Naive thymus-derived CD8-positive, alpha-beta T cell (primary cell): ENCODE measurements around the gene CHRDL1. TPM values are rescaled to one million over a fixed set of nuclear protein-coding genes. Genes with fewer than 3 reads are reported as not detected.

ENCODE experiments used
- ATAC-seq, 2 donors: fragments of 150-1000 bp; cut with Tn5 transposase in 1 of 2; sonication (Bioruptor Pico), chemical (Tn5 transposase) in 1 of 2; 1 replicate in 1 of 2; 2 replicates in 1 of 2; pipeline ENCODE4 v1.10.0; 2021; ENCODE audit warnings: mild to moderate bottlenecking in 2 of 2, moderate library complexity in 2 of 2
- POLR2A ChIA-PET: fragments of 350-600 bp; sonication (Branson Sonifier 250); formaldehyde crosslinking; loops from one replicate; lab custom pipeline; 2021; ENCODE audit warnings: antibody characterized with exemption; lab: Charles Lee
- DNase-seq, 10 donors: peaks; one replicate each; pipeline versions ENCODE4 v3.0.0 to v3.0.0-alpha.2; 2020 to 2022
- H3K27ac Mint-ChIP-seq, 10 donors: one replicate each; pipeline ENCODE4 v1.8.0; 2020 to 2022; ENCODE audit warnings: mild to moderate bottlenecking in 10 of 10, mixed read lengths in 10 of 10, moderate library complexity in 4 of 10, inconsistent platforms in 1 of 10
- H3K27me3 Mint-ChIP-seq, 5 donors: one replicate each; pipeline ENCODE4 v1.8.0; 2021 to 2022; ENCODE audit warnings: mixed read lengths in 5 of 5
- H3K36me3 Mint-ChIP-seq, 3 donors: one replicate each; pipeline ENCODE4 v1.8.0; 2020 to 2022; ENCODE audit warnings: mixed read lengths in 3 of 3, mild to moderate bottlenecking in 2 of 3, inconsistent platforms in 1 of 3
- H3K4me1 Mint-ChIP-seq, 4 donors: one replicate each; pipeline ENCODE4 v1.8.0; 2021 to 2022; ENCODE audit warnings: mixed read lengths in 4 of 4
- H3K4me3 Mint-ChIP-seq, 10 donors: one replicate each; pipeline ENCODE4 v1.8.0; 2020 to 2022; ENCODE audit warnings: mild to moderate bottlenecking in 10 of 10, mixed read lengths in 10 of 10, moderate library complexity in 6 of 10, inconsistent platforms in 1 of 10
- H3K9me3 Mint-ChIP-seq, 9 donors: one replicate each; pipeline ENCODE4 v1.8.0; 2020 to 2022; ENCODE audit warnings: mixed read lengths in 9 of 9, mild to moderate bottlenecking in 3 of 9, inconsistent platforms in 1 of 9, moderate library complexity in 1 of 9
- polyA plus RNA-seq, 3 donors: library from polyadenylated mRNA; unstranded; fragments of 300-500 nt; fragmentation: Illumina TruSeq; gene quantifications; one replicate each; pipeline ENCODE4 v1.2.3, GENCODE V29; 2021
- total RNA-seq, 8 experiments: library from RNA in 2 of 8; stranded (reverse) in 2 of 8; gene quantifications; one replicate each; pipeline ENCODE4 v1.2.3 and lab custom pipeline; 2021 to 2026

CHRDL1 gene
- total and polyA plus RNA-seq, 5 experiments from 2014 or later = not detected

GRCh38 chrX:110734271-110734670 lies 61.3 kb downstream of the CHRDL1 start:
- Mint-ChIP-seq H3K36me3 (no peaks in the 10 kb centered on the region), H3K27me3 (peaks cover 0 to 5% (median 0%) of the 10 kb centered on the region in 5 donors), H3K9me3 (no peaks in the 10 kb centered on the region), H3K4me3 (no peak overlapping the region), H3K27ac (no peak overlapping the region), H3K4me1 (no peaks in the 10 kb centered on the region)
- ATAC-seq (no peak), DNase-seq (no peak)
- POLR2A ChIA-PET = no interaction called here

DNA sequence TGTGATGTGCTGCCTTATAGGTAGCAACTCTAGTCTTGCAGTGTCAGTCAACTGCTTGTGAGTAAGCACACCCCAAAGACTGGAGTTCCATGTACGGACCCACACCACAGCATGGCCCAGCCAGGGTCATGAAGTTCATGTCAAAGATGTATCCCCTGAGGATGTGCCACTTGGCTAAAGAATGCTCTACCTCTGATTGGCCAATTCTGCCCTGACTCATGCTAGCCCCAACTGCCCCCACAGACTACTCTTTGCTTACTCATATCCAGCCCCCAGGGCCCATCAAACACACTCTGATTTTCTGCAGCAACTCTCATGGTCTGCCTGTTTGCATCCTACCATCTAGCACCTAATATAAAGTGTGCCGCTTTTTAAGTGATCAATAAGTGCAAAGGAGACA lies 62.5 kb downstream of the CHRDL1 start:
- no peaks in the 10 kb centered on the region for H3K36me3 Mint-ChIP-seq
- no peaks in the 10 kb centered on the region for H3K9me3 Mint-ChIP-seq
- DNase-seq = no peak
- H3K4me1 Mint-ChIP-seq = no peaks in the 10 kb centered on the region
- peaks cover 0 to 5% (median 0%) of the 10 kb centered on the region in 5 donors for H3K27me3 Mint-ChIP-seq
- POLR2A ChIA-PET = no interaction called here
- no peak for ATAC-seq
- no peak overlapping the region for H3K27ac Mint-ChIP-seq
- no peak overlapping the region for H3K4me3 Mint-ChIP-seq

GRCh38 chrX:110732266-110732665 lies 63.4 kb downstream of the CHRDL1 start:
- no peaks in the 10 kb centered on the region for H3K4me1 Mint-ChIP-seq
- POLR2A ChIA-PET = no interaction called here
- DNase-seq = no peak
- no peaks in the 10 kb centered on the region for H3K36me3 Mint-ChIP-seq
- H3K27ac Mint-ChIP-seq = no peak overlapping the region
- H3K4me3 Mint-ChIP-seq = no peak overlapping the region
- no peaks in the 10 kb centered on the region for H3K9me3 Mint-ChIP-seq
- no peak for ATAC-seq
- H3K27me3 Mint-ChIP-seq = peaks cover 0 to 5% (median 0%) of the 10 kb centered on the region in 5 donors

DNA sequence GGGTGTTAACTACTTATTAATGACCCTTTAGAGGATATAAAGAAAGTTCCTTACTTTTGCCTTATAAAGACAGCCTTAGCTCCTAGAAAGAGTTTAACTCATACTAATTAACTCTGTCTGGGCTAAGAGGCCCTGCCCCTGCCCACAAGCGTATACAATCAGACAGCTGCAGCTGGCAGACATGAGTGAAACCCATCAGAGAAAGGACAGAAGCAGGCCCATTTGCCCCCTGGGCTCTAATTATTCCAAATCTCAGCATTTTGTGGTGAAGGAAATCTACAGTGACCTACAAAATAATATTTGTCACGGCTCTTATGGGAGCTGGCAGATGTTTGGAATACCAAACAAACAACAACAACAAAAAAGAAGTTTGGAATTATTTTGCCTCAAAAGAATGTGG lies 71.8 kb downstream of the CHRDL1 start:
- H3K27ac Mint-ChIP-seq = no peak overlapping the region
- POLR2A ChIA-PET = no interaction called here
- H3K9me3 Mint-ChIP-seq = no peaks in the 10 kb centered on the region
- H3K36me3 Mint-ChIP-seq = no peaks in the 10 kb centered on the region
- no peak for ATAC-seq
- no peak for DNase-seq
- no peak overlapping the region for H3K4me3 Mint-ChIP-seq
- no peaks in the 10 kb centered on the region for H3K27me3 Mint-ChIP-seq
- no peaks in the 10 kb centered on the region for H3K4me1 Mint-ChIP-seq

GRCh38 chrX:110722135-110722534 lies 73.5 kb downstream of the CHRDL1 start:
- ATAC-seq (no peak), DNase-seq (no peak)
- no peaks in the 10 kb centered on the region for H3K27me3 Mint-ChIP-seq
- H3K27ac Mint-ChIP-seq = no peak overlapping the region
- no peak overlapping the region for H3K4me3 Mint-ChIP-seq
- H3K4me1 Mint-ChIP-seq = no peaks in the 10 kb centered on the region
- POLR2A ChIA-PET = no interaction called here
- no peaks in the 10 kb centered on the region for H3K36me3 Mint-ChIP-seq
- H3K9me3 Mint-ChIP-seq = no peaks in the 10 kb centered on the region

DNA sequence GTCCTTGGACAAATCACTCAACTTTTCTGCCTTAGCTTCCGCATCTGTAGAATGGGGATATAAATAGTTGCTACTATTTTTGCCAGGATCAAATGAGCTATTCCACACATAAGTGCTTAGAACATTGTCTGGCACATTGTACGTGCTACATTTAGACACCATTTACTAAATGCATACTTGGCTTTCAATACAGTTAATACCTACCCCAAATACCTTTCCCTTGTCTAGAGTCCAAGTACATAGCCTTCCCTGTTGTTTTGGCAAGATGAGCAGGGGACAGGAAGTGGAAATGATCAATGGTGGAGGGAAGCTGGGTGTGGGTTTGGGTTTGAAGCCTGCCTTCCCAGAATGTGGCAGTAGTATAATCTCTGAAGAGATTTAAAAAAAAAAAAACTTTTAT lies 82.0 kb downstream of the CHRDL1 start:
- H3K4me3 Mint-ChIP-seq = no peak overlapping the region
- no peaks in the 10 kb centered on the region for H3K27me3 Mint-ChIP-seq
- no peak for DNase-seq
- H3K36me3 Mint-ChIP-seq = no peaks in the 10 kb centered on the region
- H3K9me3 Mint-ChIP-seq = peaks cover 0 to 2% (median 0%) of the 10 kb centered on the region in 9 donors
- H3K27ac Mint-ChIP-seq = no peak overlapping the region
- no peak for ATAC-seq
- no peaks in the 10 kb centered on the region for H3K4me1 Mint-ChIP-seq
- POLR2A ChIA-PET = no interaction called here

DNA sequence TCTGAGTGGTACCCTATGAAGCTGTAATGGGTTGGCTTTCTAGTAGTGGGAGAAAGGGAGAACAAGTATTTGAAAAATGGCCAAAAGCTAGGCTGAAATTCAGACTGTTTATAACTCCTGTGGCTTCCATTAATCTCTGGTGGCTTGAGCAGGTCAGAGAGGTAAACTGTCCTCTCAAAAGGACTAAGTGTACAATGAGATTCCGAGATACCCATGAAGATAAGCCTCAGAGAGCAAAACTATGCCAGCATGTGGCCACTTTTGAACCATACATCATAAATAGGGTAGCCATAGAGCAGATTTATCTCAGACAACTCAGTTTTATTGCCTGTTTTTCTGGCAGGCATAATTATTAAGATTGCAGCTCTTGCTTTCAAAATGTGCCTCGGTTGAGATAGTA lies 89.2 kb downstream of the CHRDL1 start:
- no peaks in the 10 kb centered on the region for H3K36me3 Mint-ChIP-seq

GRCh38 chrX:110703641-110704040 lies 92.0 kb downstream of the CHRDL1 start:
- no peak overlapping the region for H3K4me3 Mint-ChIP-seq
- ATAC-seq = no peak
- H3K4me1 Mint-ChIP-seq = no peaks in the 10 kb centered on the region
- H3K27ac Mint-ChIP-seq = no peak overlapping the region
- H3K9me3 Mint-ChIP-seq = peaks cover 0 to 4% (median 0%) of the 10 kb centered on the region in 9 donors
- peaks cover 0 to 10% (median 4%) of the 10 kb centered on the region in 5 donors for H3K27me3 Mint-ChIP-seq
- POLR2A ChIA-PET = no interaction called here
- H3K36me3 Mint-ChIP-seq = no peaks in the 10 kb centered on the region
- DNase-seq = no peak

More for the DNA sequence above, 89.2 kb downstream of the CHRDL1 start:
- POLR2A ChIA-PET = no interaction called here
- DNase-seq (no peak), ATAC-seq (no peak)
- Mint-ChIP-seq H3K4me1 (no peaks in the 10 kb centered on the region), H3K4me3 (no peak overlapping the region), H3K27ac (no peak overlapping the region), H3K9me3 (peaks cover 0 to 4% (median 0%) of the 10 kb centered on the region in 9 donors), H3K27me3 (peaks cover 0 to 10% (median 4%) of the 10 kb centered on the region in 5 donors)

- Mint-ChIP-seq H3K36me3 (no peaks in the 10 kb centered on the region), H3K27ac (no peak overlapping the region), H3K4me3 (no peak overlapping the region), H3K27me3 (peaks cover 0 to 2% (median 0%) of the 10 kb centered on the region in 5 donors), H3K4me1 (peaks cover 2 to 6% (median 3%) of the 10 kb centered on the region in 4 donors), H3K9me3 (peaks cover 0 to 2% (median 0%) of the 10 kb centered on the region in 9 donors)
- ATAC-seq (no peak), DNase-seq (no peak)
- POLR2A ChIA-PET = no interaction called here
Measured at GRCh38 chrX:110699109-110699508, 96.5 kb downstream of the CHRDL1 start.

GRCh38 chrX:110698696-110699095 lies 96.9 kb downstream of the CHRDL1 start:
- Mint-ChIP-seq H3K9me3 (peaks cover 0 to 2% (median 0%) of the 10 kb centered on the region in 9 donors), H3K4me1 (peaks cover 2 to 6% (median 3%) of the 10 kb centered on the region in 4 donors), H3K36me3 (no peaks in the 10 kb centered on the region), H3K4me3 (no peak overlapping the region), H3K27me3 (no peaks in the 10 kb centered on the region), H3K27ac (no peak overlapping the region)
- no peak for ATAC-seq
- DNase-seq = no peak
- POLR2A ChIA-PET = no interaction called here

- no peak overlapping the region for H3K27ac Mint-ChIP-seq
- H3K9me3 Mint-ChIP-seq = peaks cover 0 to 2% (median 0%) of the 10 kb centered on the region in 9 donors
- ATAC-seq (no peak), DNase-seq (no peak)
- no peaks in the 10 kb centered on the region for H3K27me3 Mint-ChIP-seq
- POLR2A ChIA-PET = no interaction called here
- no peak overlapping the region for H3K4me3 Mint-ChIP-seq
- no peaks in the 10 kb centered on the region for H3K36me3 Mint-ChIP-seq
- peaks cover 2 to 5% (median 2%) of the 10 kb centered on the region in 4 donors for H3K4me1 Mint-ChIP-seq
Measured at GRCh38 chrX:110692866-110693265, 102.8 kb downstream of the CHRDL1 start.

DNA sequence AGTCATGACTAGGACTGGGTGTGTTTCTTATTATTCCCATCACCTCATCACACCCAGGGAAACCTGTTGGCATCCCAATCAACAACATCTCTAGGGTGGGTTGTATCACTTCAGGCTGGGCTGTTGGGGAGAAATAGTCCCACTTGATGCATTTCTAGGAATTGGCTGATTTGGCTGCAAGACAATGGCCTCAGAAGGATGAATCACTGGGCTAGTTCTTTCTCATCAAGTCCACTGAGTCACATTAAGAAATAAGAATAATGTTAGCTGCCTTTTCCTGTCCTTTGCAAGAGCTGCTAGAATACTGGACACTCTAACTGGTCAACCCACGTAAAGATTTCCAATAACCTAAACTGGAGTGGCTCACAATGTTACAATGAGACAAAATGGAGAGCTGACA lies 104.2 kb downstream of the CHRDL1 start:
- peaks cover 0 to 2% (median 0%) of the 10 kb centered on the region in 9 donors for H3K9me3 Mint-ChIP-seq
- no peak overlapping the region for H3K27ac Mint-ChIP-seq
- no peak for DNase-seq
- no peak overlapping the region for H3K4me3 Mint-ChIP-seq
- H3K36me3 Mint-ChIP-seq = no peaks in the 10 kb centered on the region
- H3K4me1 Mint-ChIP-seq = no peaks in the 10 kb centered on the region
- no peak for ATAC-seq
- no peaks in the 10 kb centered on the region for H3K27me3 Mint-ChIP-seq
- POLR2A ChIA-PET = no interaction called here

GRCh38 chrX:110684653-110685052 lies 111.0 kb downstream of the CHRDL1 start:
- POLR2A ChIA-PET = no interaction called here
- Mint-ChIP-seq H3K9me3 (no peaks in the 10 kb centered on the region), H3K4me1 (no peaks in the 10 kb centered on the region), H3K27ac (no peak overlapping the region), H3K4me3 (no peak overlapping the region), H3K36me3 (no peaks in the 10 kb centered on the region), H3K27me3 (no peaks in the 10 kb centered on the region)
- ATAC-seq = no peak
- no peak for DNase-seq

DNA sequence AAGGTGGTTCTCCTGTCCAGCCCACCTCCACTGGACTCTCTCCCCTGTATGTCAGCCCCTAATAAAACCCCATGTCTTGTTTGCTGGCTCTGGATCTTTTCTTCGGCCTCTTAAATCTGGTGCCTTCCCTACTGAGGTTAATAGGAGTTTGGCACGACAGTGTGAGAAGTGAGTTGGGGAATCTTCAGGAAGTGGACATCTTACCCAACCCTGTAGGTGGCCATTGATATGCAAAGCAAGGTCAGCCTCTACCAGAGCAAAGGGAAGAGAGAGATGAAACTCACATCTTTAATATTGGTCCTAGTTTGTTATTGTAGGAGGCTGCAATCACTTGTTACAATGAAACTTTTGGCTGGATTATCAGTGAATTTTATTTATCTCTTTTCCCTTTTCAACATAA lies 111.7 kb downstream of the CHRDL1 start:
- H3K9me3 Mint-ChIP-seq = no peaks in the 10 kb centered on the region
- no peak for DNase-seq
- POLR2A ChIA-PET = no interaction called here
- H3K4me1 Mint-ChIP-seq = no peaks in the 10 kb centered on the region
- no peak for ATAC-seq
- H3K36me3 Mint-ChIP-seq = no peaks in the 10 kb centered on the region
- no peak overlapping the region for H3K27ac Mint-ChIP-seq
- no peaks in the 10 kb centered on the region for H3K27me3 Mint-ChIP-seq
- H3K4me3 Mint-ChIP-seq = no peak overlapping the region
